Anterior cingulate cortex (tissue), 58 donors: Measurements from ENCODE around the gene TAF1A.
"Not testable (repeated sequence)": the region's sequence is repeated elsewhere in the genome, so short reads cannot be mapped to it uniquely, and the experiment has no call there.

Experiments
- DNase-seq, 58 donors: peaks; one replicate each; lab custom pipeline; 2025; lab: John Stamatoyannopoulos, UW

The TAF1A gene

GRCh38 chr1:222589462-222590302 is at the start of gene TAF1A:
TAF1A (minus strand) TSS chr1:222589933.
- DNase-seq = peak in 57 of 58 donors; percentile 11 to 89 (median 76)

- peak in 28 of 58 donors; percentile 3 to 83 (median 21) for DNase-seq
Measured at GRCh38 chr1:222634180-222635013, 44.7 kb upstream of the TAF1A start.

- DNase-seq = no peak
Measured at GRCh38 chr1:222632749-222633148, 43.0 kb upstream of the TAF1A start.

GRCh38 chr1:222631611-222632208 is 42.0 kb upstream of the TAF1A start:
- DNase-seq = no peak

DNA sequence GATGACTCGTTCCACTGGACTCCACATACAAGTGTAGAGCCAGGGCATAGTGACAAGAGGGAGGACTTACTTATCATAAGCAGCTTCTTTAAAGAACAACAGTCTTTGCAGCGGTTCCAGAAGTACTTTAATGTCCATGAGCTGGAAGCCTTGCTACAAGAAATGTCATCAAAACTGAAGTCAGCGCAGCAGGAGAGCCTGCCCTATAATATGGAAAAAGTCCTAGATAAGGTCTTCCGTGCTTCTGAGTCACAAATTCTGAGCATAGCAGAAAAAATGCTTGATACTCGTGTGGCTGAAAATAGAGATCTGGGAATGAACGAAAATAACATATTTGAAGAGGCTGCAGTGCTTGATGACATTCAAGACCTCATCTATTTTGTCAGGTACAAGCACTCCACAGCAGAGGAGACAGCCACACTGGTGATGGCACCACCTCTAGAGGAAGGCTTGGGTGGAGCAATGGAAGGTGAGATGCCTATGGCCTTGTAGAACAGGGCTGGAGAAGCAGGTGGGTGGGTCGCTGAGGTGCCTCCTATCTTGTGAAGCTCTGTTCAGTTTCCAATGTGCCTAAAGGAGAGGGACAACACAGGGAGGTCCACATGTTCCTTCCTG is 40.3 kb upstream of the TAF1A start:
- DNase-seq = no peak

DNA sequence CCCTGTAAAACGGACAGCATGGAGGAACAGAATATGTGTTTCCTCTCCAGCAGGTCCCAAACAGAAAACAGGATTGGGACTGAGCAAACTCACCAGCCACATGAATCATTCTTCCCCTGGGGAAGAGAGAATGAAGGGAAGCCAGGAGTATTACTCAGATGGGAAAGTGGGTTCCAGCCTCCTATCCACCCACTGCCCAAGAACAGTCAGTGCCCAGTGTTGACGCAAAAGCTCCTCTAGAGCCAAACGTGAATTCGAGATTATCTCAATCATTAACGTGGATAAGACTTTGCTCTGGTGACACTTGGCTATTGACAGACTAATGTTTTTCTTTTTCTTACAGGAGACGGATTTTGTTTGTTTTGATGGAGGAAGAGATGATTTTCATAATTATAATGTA is 37.5 kb upstream of the TAF1A start:
- DNase-seq = peak in 1 of 58 donors; percentile 36

DNA sequence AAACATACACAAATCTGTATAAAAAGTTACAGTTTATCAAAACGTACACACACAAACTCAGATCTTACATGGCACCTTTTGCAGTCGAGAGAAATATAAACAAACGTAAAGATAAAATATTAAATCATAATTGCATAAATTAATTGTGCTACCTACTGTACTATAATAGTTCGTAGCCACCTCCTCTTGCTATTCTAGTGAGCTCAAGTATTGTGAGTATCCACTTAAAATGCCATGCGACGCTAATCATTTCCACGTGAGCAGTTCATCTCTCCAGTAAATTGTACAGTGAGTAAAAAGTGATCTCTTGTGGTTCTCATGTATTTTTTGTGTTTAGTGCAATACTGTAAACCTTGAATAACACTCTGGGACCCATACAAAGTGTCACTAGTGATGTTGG is 34.5 kb upstream of the TAF1A start:
- no peak for DNase-seq

DNA sequence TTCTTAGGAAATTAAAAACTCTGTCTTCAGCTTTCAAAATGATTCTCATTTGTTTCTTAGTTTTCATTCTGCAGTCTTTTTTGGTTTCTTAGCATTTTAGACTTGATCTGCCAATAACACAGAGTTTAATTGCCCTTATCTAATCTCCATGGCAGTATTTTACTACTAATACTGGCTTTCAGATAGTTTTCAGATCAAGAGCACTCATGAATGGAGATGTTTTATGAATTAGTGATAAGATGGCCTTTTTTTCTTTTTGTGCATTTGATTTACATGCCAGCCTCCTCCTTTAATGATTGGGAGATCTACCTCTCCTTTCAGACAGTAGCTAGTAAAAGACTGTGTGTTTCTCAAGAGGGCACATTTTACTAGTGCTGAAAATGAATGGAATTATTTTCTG is 33.7 kb upstream of the TAF1A start:
- DNase-seq = no peak

- no peak for DNase-seq
Measured at GRCh38 chr1:222622765-222623164, 33.0 kb upstream of the TAF1A start.

GRCh38 chr1:222620566-222620965 is 30.8 kb upstream of the TAF1A start:
- no peak for DNase-seq

GRCh38 chr1:222618880-222619596 is 29.3 kb upstream of the TAF1A start:
- peak in 33 of 58 donors; percentile 3 to 64 (median 28) for DNase-seq

DNA sequence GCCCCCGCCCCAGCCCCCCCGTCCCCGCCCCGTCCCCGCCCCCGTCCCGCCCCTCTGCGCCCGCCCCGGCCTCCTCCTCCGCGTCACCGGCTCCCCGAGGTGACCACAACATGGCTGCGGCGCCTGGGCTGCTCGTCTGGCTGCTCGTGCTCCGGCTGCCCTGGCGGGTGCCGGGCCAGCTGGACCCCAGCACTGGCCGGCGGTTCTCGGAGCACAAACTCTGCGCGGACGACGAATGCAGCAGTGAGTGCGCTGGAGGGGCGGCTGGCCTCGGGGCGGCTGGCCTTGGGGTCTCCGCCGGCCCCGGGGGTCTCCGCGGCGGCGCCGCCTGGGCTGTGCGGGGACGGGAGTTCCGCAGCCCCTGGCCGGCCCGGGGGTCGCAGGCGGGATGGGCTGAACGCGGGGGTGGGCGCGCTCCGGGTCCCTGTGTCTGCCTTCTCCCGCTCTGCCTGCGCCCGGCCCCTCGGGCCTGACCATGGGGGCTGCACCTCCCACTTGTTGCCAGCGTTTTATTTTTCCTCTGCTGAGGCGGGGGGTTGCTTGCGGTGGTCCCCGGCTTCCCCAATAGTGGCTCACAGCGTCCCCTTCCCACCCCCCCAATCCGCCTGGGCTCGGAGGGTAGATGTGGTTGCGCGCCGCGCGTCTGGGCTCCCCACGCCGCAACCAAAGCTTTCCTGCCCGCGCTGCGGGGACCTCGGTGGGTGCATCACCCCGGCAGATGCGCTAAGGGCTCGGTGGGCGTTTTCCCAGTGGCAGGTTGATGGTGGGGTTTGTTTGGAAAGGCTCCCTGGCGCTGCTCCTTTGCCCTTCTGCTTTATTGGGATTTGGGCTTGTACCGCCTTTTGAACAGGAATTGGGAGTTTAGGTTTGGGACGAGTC is 28.5 kb upstream of the TAF1A start, which contains the start of gene MIA3:
MIA3 (plus strand) TSS at position 97 of the 879 bp plus-strand sequence; CDS start at position 111, 14 bp downstream.
- DNase-seq = peak in 51 of 58 donors; percentile 34 to 95 (median 83)

DNA sequence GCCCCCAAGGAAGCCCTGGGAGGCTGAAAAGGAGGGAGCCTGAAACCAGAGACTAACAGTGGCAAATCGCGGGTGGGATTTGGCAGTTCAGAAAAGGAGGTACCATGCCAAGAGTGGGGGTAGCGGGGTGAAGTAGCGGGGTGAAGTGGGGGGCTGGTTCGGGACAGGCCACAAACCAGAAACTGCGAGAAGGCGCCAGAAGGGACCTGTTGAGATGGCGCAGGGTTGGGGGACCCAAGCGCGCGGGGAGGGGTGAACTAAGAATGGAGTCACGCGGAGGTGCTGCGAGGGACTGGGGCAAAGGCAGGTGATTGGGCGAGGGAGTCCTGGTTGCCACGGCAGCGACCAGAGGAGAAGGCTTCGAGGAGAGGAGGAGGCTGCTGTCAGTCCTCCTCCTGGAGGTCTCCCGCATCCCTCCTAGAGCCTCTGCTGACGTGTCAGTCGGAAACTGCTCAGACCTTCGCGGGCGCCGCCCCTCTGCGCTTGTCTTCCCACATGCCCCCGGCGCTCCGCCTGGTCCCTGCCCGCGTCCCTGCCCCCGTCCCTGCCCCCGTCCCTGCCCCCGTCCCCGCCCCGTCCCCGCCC is 27.7 kb upstream of the TAF1A start:
- peak in 57 of 58 donors; percentile 43 to 95 (median 87) for DNase-seq

DNA sequence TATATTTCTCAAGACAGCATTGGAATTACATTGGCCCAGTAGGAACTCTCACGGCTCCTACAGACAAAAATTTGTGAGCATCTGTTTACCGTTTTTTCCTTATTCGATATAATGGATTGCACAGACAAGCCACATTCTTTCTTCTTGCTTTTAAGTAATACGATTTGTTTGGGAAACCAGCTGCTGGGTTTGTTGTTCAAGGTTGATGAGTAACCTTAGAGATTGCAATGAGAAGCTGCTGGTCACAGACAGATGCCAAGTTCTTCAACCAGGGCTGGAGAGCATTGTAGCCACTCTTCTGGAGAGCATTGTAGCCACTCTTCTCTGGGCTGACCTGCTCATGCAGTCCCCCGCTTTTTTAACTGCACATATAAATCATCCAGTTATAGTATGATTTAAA is 26.8 kb upstream of the TAF1A start:
- DNase-seq = no peak

DNA sequence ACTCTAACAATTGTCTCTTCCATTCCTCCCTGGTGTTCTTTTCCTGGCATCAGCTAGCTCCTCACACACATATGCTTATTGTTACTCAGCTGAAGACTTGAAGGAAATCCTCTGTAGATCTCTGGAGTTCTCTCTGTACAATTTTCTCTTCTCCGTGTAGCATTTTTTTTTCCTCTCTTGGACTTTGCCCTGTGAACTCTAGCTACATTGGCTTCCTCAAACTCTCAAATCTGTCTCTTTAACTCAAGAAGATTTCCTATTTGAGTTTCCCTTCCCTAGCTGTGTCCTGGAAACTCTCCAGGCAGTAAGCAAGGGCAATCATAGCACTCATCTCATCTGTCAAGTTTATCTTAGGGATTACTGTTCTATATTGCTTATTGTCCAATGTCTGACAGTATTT is 23.9 kb upstream of the TAF1A start:
- DNase-seq = no peak

DNA sequence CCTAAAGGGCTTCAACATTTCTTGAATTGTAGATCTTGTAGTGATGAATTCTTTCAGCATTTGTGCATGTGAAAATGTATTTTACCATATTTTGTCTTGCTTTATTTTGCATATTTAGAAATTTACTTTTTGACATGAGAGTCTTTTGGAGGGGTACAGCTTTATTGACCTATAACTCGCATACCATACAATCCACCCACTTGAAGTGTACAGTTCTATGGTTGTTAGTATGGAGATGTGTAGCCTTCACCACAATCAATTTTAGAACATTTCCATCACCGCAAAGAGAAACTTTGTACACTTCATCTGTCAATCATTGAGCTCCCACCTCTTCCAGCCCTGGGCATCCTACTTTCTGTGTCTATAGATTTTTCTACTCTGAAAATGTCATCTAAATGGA is 21.0 kb upstream of the TAF1A start:
- no peak for DNase-seq

- not testable (repeated sequence) for DNase-seq
Measured at GRCh38 chr1:222609111-222609510, 19.4 kb upstream of the TAF1A start.

GRCh38 chr1:222606757-222607156 is 17.0 kb upstream of the TAF1A start:
- no peak for DNase-seq
